HG02798 (cell line): ENCODE data around the gene RLN3.
"Not testable (repeated sequence)": the region's sequence is repeated elsewhere in the genome, so short reads cannot be mapped to it uniquely, and the experiment has no call there.

Experiments
- ATAC-seq: cut with Tn5 transposase; IDR thresholded peaks from one replicate; pipeline ENCODE4 v1.9.1; 2021; ENCODE audit warnings: mild to moderate bottlenecking; ENCODE audit not compliant: unreplicated experiment, poor library complexity

The RLN3 gene

GRCh38 chr19:14050961-14051360, 23.0 kb downstream of the RLN3 start:
- ATAC-seq: not testable (repeated sequence)

DNA sequence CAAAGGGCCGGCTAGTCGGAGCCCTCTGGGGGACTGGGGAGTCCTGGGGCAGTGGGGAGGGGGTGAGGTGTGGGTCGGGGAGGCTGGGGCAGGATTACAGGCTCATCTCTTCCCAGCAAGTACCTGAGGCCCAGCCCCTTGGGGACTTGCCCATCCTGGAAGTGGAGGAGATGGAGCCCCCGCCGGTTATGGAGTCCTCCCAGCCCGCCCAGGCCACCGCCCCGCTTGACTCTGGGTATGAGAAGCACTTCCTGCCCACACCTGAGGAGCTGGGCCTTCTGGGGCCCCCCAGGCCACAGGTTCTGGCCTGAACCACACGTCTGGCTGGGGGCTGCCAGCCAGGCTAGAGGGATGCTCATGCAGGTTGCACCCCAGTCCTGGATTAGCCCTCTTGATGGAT, 24.0 kb downstream of the RLN3 start:
- ATAC-seq: no peak

DNA sequence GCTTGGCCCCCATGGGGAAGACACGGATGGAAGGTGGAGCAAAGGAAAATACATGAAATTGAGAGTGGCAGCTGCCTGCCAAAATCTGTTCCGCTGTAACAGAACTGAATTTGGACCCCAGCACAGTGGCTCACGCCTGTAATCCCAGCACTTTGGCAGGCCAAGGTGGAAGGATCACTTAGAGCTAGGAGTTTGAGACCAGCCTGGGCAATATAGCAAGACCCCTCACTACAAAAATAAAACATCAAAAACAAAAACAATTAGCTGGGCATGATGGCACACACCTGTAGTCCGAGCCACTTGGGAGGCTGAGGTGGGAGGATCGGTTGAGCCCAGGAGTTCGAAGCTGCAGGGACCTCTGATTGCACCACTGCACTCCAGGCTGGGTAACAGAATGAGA, 24.5 kb downstream of the RLN3 start:
- no peak for ATAC-seq

- ATAC-seq: no peak
Observed at GRCh38 chr19:14053032-14053431, 25.1 kb downstream of the RLN3 start.

GRCh38 chr19:14053500-14053899, 25.6 kb downstream of the RLN3 start:
- ATAC-seq: no peak

- no peak for ATAC-seq
Observed at GRCh38 chr19:14054099-14054498, 26.2 kb downstream of the RLN3 start.

DNA sequence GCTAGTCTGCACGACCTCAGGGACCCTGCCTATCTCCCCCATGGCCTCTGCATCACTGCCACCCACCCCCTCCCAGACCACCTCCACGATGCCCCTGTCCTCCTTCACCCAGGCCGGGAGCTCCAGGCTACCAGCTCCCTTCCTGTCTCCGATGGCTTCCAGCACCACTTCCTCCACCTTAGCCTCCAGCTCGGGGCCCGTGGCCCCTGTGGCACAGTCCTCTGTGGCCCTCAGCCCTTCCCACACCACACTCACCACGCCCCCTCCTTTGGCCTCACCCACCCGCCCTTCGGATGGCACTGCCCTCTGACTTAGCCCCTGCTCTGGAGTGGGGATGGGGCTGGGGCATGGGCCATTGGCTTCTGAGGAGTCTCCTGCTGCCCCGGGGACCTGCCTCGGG, 26.8 kb downstream of the RLN3 start:
- no peak for ATAC-seq

DNA sequence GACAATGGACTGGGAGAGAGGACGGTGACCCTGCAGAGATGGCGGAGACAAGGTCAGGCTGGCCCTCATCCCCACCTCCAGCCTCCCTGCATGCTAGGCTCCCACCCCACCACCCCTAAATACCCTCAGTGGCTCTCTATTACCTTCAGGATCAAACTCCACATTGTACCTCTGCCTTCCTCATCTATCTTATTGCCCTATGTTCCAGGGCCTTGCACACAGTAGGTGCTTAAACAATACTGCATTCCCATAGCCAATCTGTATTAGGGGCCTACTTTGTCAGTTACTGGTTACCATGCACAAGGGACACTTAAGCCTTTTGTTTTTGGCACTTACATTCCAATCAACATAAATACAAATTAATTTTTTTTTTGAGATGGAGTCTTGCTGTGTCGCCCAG, 27.4 kb downstream of the RLN3 start:
- no peak for ATAC-seq

DNA sequence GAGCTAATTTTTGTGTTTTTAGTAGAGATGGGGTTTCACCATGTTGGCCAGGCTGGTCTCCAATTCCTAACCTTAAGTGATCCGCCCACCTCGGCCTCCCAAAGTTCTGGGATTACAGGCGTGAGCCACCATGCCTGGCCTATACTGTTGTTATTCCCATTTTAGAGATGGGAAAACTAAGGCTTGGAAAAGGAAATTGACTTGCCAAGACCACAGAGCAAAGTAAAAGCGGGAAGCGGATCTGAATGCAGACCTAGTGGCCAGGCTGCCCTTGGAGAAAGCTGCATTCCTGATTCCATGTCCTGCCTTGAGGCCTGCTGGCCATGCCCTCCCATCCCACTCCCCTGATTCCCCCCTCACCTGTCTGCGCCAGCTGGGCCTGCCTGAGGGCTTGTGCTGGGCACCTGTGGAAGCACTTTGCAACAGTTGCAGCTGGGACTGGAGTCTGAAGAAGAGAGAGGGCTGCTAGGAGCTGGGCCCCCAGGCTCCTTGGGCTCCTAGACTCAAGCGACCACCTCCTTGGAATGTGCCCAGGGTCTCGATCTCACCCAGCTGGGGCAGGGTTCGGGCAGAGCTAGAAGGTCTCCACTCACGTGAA, 28.2 kb downstream of the RLN3 start:
- ATAC-seq: no peak

DNA sequence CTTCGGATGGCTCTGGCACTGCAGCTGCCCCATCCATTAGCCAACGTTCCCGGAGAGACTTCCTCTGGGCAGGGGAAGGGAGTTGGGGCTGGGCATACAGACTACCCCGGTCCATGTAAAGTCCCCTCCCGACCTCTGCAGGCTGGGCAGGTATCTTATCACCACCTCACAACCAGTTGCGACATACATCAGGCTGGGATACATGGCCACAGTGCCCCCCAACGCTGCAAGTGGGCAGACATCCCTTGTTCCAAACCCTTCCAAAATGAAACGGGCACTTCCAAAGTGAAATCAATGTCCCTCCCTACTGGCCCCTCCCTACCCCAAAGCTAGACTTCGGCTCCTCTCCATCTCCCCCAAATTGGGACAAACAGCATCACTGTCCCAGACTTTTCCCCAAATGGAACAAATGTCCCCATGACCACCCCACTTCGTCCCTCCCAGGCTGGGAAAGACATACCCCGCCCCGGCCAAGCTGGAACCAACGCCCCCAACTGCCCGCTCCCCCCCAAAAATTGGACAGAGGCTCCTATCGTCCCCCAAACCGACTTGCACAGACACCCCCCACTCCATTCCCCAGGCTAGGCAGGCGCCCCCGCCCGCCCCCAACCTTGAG, 28.9 kb downstream of the RLN3 start:
- no peak for ATAC-seq

- ATAC-seq: no peak
Observed at GRCh38 chr19:14058182-14059092, 30.5 kb downstream of the RLN3 start.

DNA sequence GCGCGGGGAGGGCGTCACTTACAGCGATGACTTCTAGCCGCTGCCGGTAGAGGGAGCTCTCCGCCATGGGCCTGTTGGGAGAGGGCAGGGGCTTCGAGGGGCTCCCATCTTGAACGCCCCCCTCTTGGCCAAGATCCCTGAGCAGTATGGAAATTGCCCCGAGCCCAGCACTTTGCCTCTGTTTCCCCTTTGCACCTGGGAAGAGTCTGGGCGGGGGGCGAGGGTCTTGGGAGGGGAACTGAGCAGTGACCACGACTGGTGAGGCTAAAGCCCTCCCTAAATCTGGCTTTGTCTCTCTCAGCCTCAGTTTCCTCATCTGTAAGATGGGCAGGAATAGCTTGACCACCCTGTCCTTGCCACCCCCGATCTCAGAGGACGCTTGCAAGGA, 31.1 kb downstream of the RLN3 start:
- ATAC-seq: no peak

- no peak for ATAC-seq
Observed at GRCh38 chr19:14059652-14060155, 31.8 kb downstream of the RLN3 start.

GRCh38 chr19:14061081-14061749, 33.3 kb downstream of the RLN3 start:
- no peak for ATAC-seq

DNA sequence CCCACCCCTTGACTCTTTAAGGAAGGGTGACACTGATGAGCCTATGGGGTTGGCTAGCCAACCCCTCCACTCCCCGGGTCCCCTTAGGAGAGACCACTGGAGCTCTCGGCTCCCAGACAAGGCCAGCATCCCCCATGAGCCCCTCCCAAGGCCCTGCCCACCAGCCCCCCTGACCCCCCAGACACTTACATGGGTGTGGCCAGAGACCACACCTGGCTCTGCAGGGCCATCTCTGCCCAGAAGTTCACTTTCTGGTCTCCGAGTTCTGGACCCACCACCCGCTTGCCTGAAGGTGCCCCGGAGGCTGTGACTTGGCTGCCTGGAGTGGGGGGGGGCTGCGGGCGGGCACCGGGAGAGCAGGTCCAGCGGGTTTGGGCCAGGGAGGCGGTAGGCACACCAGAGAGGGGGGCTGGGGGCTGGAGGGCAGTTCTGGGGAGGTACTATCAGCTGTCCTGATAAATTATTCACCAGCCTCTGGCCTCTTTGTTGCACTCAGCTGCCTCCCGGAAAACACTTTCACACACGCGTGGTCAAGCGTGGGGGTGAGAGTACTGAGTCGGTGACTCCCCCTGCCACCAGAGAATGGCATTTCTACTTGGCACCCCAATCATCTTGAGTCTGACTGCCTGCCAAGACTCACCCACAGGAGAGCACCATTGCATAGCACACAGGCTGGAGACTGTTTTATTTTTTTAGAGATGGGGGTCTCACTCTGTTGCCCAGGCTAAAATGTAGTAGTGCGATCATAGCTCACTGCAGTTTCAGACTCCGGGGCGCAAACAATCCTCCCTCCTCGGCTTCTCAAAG, 34.0 kb downstream of the RLN3 start, which contains the start of gene PALM3:
TSS of gene PALM3 (minus strand) at position 326 of the 807 bp plus-strand sequence. CDS start at position 230, 96 bp downstream.
- ATAC-seq: no peak

- no peak for ATAC-seq
Observed at GRCh38 chr19:14062558-14062855, 34.6 kb downstream of the RLN3 start.

DNA sequence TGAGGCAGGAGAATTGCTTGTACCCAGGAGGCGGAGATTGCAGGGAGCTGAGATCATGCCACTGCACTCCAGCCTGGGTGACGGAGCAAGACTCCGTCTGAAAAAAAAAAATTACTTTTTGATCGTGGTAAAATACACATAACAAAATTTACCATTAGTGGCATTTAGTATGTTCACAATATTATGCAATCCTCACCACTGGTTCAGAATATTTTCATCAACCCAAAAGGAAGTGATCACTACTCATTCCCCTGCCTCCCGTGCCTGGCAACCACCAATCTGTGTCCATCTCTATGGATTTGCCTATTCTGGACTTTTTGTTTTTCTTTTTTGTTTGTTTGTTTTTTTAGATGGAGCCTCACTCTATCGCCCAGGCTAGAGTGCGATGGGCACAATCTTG, 35.2 kb downstream of the RLN3 start:
- ATAC-seq: no peak

DNA sequence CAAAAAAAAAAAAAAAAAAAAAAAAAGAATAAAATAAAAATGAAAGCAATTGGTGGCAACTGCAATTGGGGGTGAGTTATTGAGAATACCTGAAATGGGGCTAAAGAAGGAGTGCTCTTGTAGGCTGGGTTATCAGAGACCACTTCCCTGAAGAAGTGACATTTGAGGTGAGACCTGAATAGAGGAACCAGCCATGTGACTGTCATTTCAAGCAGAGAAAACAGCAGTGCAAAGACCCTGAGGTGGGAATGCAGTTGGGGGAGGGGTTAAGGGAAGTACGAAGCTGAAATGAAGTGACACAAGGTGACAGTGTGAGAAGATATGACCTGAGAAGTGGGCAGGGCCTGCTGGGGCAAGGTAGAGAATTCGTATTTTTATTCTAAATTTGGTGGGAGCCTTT, 38.2 kb downstream of the RLN3 start:
- ATAC-seq: no peak

GRCh38 chr19:14070268-14071050, 42.5 kb downstream of the RLN3 start:
- ATAC-seq: no peak
